Uterus (tissue), 2 donors: ENCODE measurements around the gene LAPTM4A.

Experiments used
- CTCF ChIP-seq, 4 experiments: fragments of 200-600 bp in 2 of 4; fragments of 450-650 bp in 2 of 4; sonication (generic) in 2 of 4; IDR thresholded peaks; one replicate each; pipeline ENCODE4 v1.5.1; 2016 to 2019; ENCODE audit warnings: antibody characterized with exemption in 4 of 4, mild to moderate bottlenecking in 2 of 4, moderate library complexity in 1 of 4
- POLR2A ChIP-seq, 2 donors: fragments of 450-650 bp; IDR thresholded peaks; one replicate each; pipeline ENCODE4 v1.6.1; 2016; ENCODE audit warnings: antibody characterized with exemption in 2 of 2, mild to moderate bottlenecking in 1 of 2, moderate library complexity in 1 of 2

- TF ChIP-seq CTCF (IDR thresholded peaks at IDR 0.05) (no peak), POLR2A (IDR thresholded peaks at IDR 0.05) (no peak)
Measured at GRCh38 chr2:19987936-19988335, 63.5 kb downstream of the LAPTM4A start.
